Endothelial cell of umbilical vein (primary cell): Measurements from ENCODE around the gene PNPLA7.

Source experiments
- CTCF ChIP-seq, 2 donors: IDR thresholded peaks; 1 replicate in 1 of 2; 2 replicates in 1 of 2; pipeline ENCODE4 v1.5.1; 2011; ENCODE audit warnings: low read length in 2 of 2, mild to moderate bottlenecking in 2 of 2, moderate library complexity in 2 of 2, control low read depth in 1 of 2, inconsistent platforms in 1 of 2, low read depth in 1 of 2; ENCODE audit not compliant: insufficient read depth in 1 of 2; ENCODE audit errors: extremely low read depth in 1 of 2
- MYC ChIP-seq: IDR thresholded peaks from one replicate; pipeline ENCODE4 v1.6.1; 2011; ENCODE audit warnings: mild to moderate bottlenecking, low read depth, low read length
- POLR2A ChIP-seq: IDR thresholded peaks from 2 replicates; pipeline ENCODE4 v1.6.1; 2012; ENCODE audit warnings: low read depth, mild to moderate bottlenecking, control low read depth, low read length

- no peak for TF ChIP-seq POLR2A
- no peak for TF ChIP-seq CTCF (IDR thresholded peaks at IDR 0.05; ENCODE audit: extremely low read depth in 1 of 2, insufficient read depth in 1 of 2, low read depth in 1 of 2, low read length in 2 of 2)
- no peak for TF ChIP-seq MYC
These were observed 45.8 kb downstream of the PNPLA7 start for GRCh38 chr9:137504432-137504777.
